Mesodermal cell (in vitro differentiated cells): ENCODE measurements around the gene C11orf86. TPM values are rescaled to one million over a fixed set of nuclear protein-coding genes. Genes with fewer than 3 reads are reported as not detected.

Experiments used
- H3K27ac ChIP-seq: 2 replicates; pipeline ENCODE4 v1.7.0; 2013; ENCODE audit warnings: mild to moderate bottlenecking, low read depth, low read length, moderate library complexity; ENCODE audit not compliant: severe bottlenecking
- H3K36me3 ChIP-seq: 2 replicates; pipeline ENCODE4 v1.7.1; 2013; ENCODE audit warnings: mild to moderate bottlenecking, low read length, moderate library complexity; ENCODE audit not compliant: control insufficient read depth, insufficient read depth
- H3K4me1 ChIP-seq: one replicate; pipeline ENCODE4 v1.7.1; 2013; ENCODE audit warnings: mild to moderate bottlenecking, low read length; ENCODE audit not compliant: insufficient read depth, control insufficient read depth, poor library complexity, severe bottlenecking
- H3K4me3 ChIP-seq: 2 replicates; pipeline ENCODE4 v1.7.0; 2013; ENCODE audit warnings: low read length, control low read depth, mild to moderate bottlenecking; ENCODE audit not compliant: insufficient read depth, poor library complexity, severe bottlenecking; ENCODE audit errors: extremely low read depth
- H3K9me3 ChIP-seq: 2 replicates; pipeline ENCODE4 v1.7.1; 2013; ENCODE audit warnings: mild to moderate bottlenecking, low read length, moderate library complexity; ENCODE audit not compliant: control insufficient read depth
- WGBS, 2 experiments: methylation state at CpG; one replicate each; pipeline ENCODE4 v1.1.5; 2013; ENCODE audit warnings: missing lambda C conversion rate in 2 of 2; ENCODE audit not compliant: insufficient coverage in 2 of 2; 5-methylcytosine and 5-hydroxymethylcytosine counted together
- polyA plus RNA-seq, 2 experiments: library from polyadenylated mRNA; stranded (reverse); fragments of 50-300 nt; gene quantifications; one replicate each; pipeline ENCODE4 v1.2.3, GENCODE V29; 2013

The C11orf86 gene
- polyA plus RNA-seq (2013, experiment 1 of 2), result not detected
- not detected for polyA plus RNA-seq (2013, experiment 2 of 2)

- WGBS, 2 experiments, result 78 to 84% methylated on average over 5 to 10 of the region's 10 CpGs
- H3K27ac ChIP-seq, result no peak within 1 kb of the TSS
- peaks cover 6% of the 10 kb centered on the region for H3K9me3 ChIP-seq
- H3K36me3 ChIP-seq, result no peaks in the 10 kb centered on the region
- H3K4me3 ChIP-seq, result no peak within 1 kb of the TSS
- H3K4me1 ChIP-seq, result peaks cover 8% of the 10 kb centered on the region
These were observed at the start of gene C11orf86 for GRCh38 chr11:66974724-66975404. C11orf86 (plus strand) TSS chr11:66975304; CDS start chr11:66975363, 59 bp downstream.

GRCh38 chr11:66929753-66930152 lies 45.4 kb upstream of the C11orf86 start:
- Histone ChIP-seq H3K9me3 (no peaks in the 10 kb centered on the region), H3K27ac (no peak overlapping the region), H3K4me3 (no peak overlapping the region), H3K36me3 (no peaks in the 10 kb centered on the region), H3K4me1 (no peaks in the 10 kb centered on the region)
- WGBS, 2 experiments, result 75 to 77% methylated on average over 3 to 4 of the region's 4 CpGs

GRCh38 chr11:66932543-66932942 lies 42.6 kb upstream of the C11orf86 start:
- Histone ChIP-seq H3K4me1 (no peaks in the 10 kb centered on the region), H3K9me3 (no peaks in the 10 kb centered on the region), H3K36me3 (no peaks in the 10 kb centered on the region), H3K27ac (no peak overlapping the region), H3K4me3 (no peak overlapping the region)
- 95 to 98% methylated on average over 3 of the region's 3 CpGs for WGBS, 2 experiments

GRCh38 chr11:66933531-66933930 lies 41.6 kb upstream of the C11orf86 start:
- WGBS, 2 experiments, result 92 to 100% methylated on average over 1 to 3 of the region's 3 CpGs
- H3K27ac ChIP-seq, result no peak overlapping the region
- no peak overlapping the region for H3K4me3 ChIP-seq

GRCh38 chr11:66934950-66935779 lies 39.9 kb upstream of the C11orf86 start:
- no peaks in the 10 kb centered on the region for H3K9me3 ChIP-seq
- no peak overlapping the region for H3K4me3 ChIP-seq
- 94 to 96% methylated on average over 6 to 9 of the region's 9 CpGs for WGBS, 2 experiments
- H3K36me3 ChIP-seq, result no peaks in the 10 kb centered on the region
- H3K4me1 ChIP-seq, result no peaks in the 10 kb centered on the region
- H3K27ac ChIP-seq, result no peak overlapping the region

More at GRCh38 chr11:66933531-66933930, 41.6 kb upstream of the C11orf86 start:
- Histone ChIP-seq H3K36me3 (no peaks in the 10 kb centered on the region), H3K9me3 (no peaks in the 10 kb centered on the region), H3K4me1 (no peaks in the 10 kb centered on the region)

- no peak overlapping the region for H3K4me3 ChIP-seq
- no peak overlapping the region for H3K27ac ChIP-seq
- no peaks in the 10 kb centered on the region for H3K9me3 ChIP-seq
- H3K36me3 ChIP-seq, result no peaks in the 10 kb centered on the region
- 83 to 100% methylated on average over 1 to 2 of the region's 2 CpGs for WGBS, 2 experiments
- H3K4me1 ChIP-seq, result no peaks in the 10 kb centered on the region
These were observed 38.8 kb upstream of the C11orf86 start for GRCh38 chr11:66936311-66936711.

- H3K4me3 ChIP-seq, result no peak overlapping the region
- no peaks in the 10 kb centered on the region for H3K9me3 ChIP-seq
- H3K27ac ChIP-seq, result no peak overlapping the region
- no peaks in the 10 kb centered on the region for H3K36me3 ChIP-seq
- H3K4me1 ChIP-seq, result no peaks in the 10 kb centered on the region
- WGBS, 2 experiments, result 100% methylated on average over 1 of the region's 1 CpG
These were observed 37.8 kb upstream of the C11orf86 start for GRCh38 chr11:66937193-66937733.

GRCh38 chr11:66938582-66939135 lies 36.4 kb upstream of the C11orf86 start:
- no peaks in the 10 kb centered on the region for H3K4me1 ChIP-seq
- H3K9me3 ChIP-seq, result no peaks in the 10 kb centered on the region
- H3K27ac ChIP-seq, result no peak overlapping the region
- 89 to 100% methylated on average over 2 to 4 of the region's 5 CpGs for WGBS, 2 experiments
- H3K4me3 ChIP-seq, result no peak overlapping the region
- H3K36me3 ChIP-seq, result no peaks in the 10 kb centered on the region

GRCh38 chr11:66950112-66950535 lies 25.0 kb upstream of the C11orf86 start:
- Histone ChIP-seq H3K9me3 (no peaks in the 10 kb centered on the region), H3K4me3 (no peak overlapping the region), H3K36me3 (no peaks in the 10 kb centered on the region), H3K27ac (peak overlapping the region; percentile 43), H3K4me1 (peaks cover 6% of the 10 kb centered on the region)
- 73% methylated on average over 4 of the region's 8 CpGs; no CpG with 5 or more reads in 1 of the 2 experiments for WGBS, 2 experiments

GRCh38 chr11:66951135-66951534 lies 24.0 kb upstream of the C11orf86 start:
- peaks cover 6% of the 10 kb centered on the region for H3K4me1 ChIP-seq
- H3K4me3 ChIP-seq, result no peak overlapping the region
- WGBS, 2 experiments, result 87 to 93% methylated on average over 7 to 8 of the region's 10 CpGs
- no peak overlapping the region for H3K27ac ChIP-seq
- H3K36me3 ChIP-seq, result no peaks in the 10 kb centered on the region
- no peaks in the 10 kb centered on the region for H3K9me3 ChIP-seq
